Kidney epithelial cell (primary cell): ENCODE results near the gene FAM240A. TPM values are rescaled to one million over a fixed set of nuclear protein-coding genes. Genes with fewer than 3 reads are reported as not detected.

Source experiments
- DNase-seq: peaks from one replicate; pipeline ENCODE4 v3.0.0-alpha.2; 2010; ENCODE audit warnings: low read depth
- H3K27me3 ChIP-seq: 2 replicates; pipeline ENCODE4 v1.6.0; 2011; ENCODE audit warnings: low read length; ENCODE audit not compliant: control insufficient read depth, insufficient read depth
- H3K36me3 ChIP-seq: 2 replicates; pipeline ENCODE4 v1.5.1; 2011; ENCODE audit warnings: low read length; ENCODE audit not compliant: control insufficient read depth, insufficient read depth
- H3K4me3 ChIP-seq: 2 replicates; pipeline ENCODE4 v1.5.1; 2011; ENCODE audit warnings: low read depth, mild to moderate bottlenecking, control low read depth, low read length
- CTCF ChIP-seq: IDR thresholded peaks from 2 replicates; pipeline ENCODE4 v1.5.1; 2011; ENCODE audit warnings: mild to moderate bottlenecking, moderate library complexity, low read length, control low read depth, inconsistent platforms; ENCODE audit not compliant: insufficient read depth, poor library complexity, severe bottlenecking
- total RNA-seq: library from RNA; depleted of rRNA; stranded (reverse); fragments of >200 nt; gene quantifications from 2 replicates; pipeline ENCODE4 v1.2.3, GENCODE V29; 2015

Gene FAM240A
- total RNA-seq, 1 donor from 2014 or later = not detected

- no peak for TF ChIP-seq CTCF
- DNase-seq = no peak
- Histone ChIP-seq H3K36me3 (no peaks in the 10 kb centered on the region), H3K4me3 (no peak overlapping the region), H3K27me3 (peaks cover 9% of the 10 kb centered on the region)
These were observed 47.7 kb downstream of the FAM240A start for GRCh38 chr3:46660003-46660402.

DNA sequence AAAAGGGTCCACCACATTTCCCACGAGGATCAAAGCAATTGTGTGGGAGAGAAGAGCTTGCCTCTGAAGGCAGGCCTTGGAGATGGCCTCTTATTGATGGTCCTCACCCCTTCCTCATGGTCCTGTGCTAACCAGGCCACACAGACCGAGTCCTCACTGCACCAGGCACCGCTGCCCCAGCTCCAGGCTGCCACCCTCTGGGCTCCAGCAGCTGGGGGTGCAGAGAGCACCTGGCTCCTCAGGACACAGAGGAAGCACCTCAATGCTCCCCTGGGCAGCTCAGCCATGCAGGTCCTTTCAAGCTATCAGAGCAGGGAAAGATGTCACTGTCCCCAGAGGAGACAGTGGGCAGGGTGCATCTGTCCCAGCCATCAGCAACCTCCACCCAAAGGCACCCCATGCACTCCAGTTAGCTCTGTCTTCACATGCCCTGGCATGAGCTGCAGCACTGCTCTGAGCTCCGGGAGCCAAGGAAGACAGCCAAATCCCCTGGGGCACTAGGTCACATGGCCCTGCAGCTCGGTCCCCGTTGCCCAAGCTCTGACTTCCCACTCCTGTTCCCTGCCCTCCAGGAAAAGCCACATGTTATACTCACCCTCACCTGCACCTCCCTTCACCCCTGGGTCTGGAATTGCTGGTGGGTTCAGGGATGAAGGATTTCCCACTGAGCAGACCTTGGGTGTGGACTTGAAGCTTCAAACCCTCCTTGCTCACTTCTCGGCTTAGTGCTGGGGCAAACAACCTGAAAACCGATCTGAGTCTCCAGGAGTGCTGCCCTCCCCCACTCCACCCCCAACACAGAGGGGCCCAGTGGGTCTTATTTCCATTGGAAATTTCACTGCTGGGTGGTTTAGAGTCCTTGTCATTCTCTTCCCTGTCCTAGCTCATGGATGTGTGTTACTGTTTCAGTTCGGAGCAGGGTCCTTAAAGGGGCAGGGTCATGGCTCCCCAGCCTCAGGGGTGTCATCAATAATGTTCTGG lies 48.5 kb downstream of the FAM240A start:
- no peak for DNase-seq
- H3K27me3 ChIP-seq = peaks cover 11% of the 10 kb centered on the region
- no peak overlapping the region for H3K4me3 ChIP-seq
- H3K36me3 ChIP-seq = no peaks in the 10 kb centered on the region
- no peak for TF ChIP-seq CTCF

DNA sequence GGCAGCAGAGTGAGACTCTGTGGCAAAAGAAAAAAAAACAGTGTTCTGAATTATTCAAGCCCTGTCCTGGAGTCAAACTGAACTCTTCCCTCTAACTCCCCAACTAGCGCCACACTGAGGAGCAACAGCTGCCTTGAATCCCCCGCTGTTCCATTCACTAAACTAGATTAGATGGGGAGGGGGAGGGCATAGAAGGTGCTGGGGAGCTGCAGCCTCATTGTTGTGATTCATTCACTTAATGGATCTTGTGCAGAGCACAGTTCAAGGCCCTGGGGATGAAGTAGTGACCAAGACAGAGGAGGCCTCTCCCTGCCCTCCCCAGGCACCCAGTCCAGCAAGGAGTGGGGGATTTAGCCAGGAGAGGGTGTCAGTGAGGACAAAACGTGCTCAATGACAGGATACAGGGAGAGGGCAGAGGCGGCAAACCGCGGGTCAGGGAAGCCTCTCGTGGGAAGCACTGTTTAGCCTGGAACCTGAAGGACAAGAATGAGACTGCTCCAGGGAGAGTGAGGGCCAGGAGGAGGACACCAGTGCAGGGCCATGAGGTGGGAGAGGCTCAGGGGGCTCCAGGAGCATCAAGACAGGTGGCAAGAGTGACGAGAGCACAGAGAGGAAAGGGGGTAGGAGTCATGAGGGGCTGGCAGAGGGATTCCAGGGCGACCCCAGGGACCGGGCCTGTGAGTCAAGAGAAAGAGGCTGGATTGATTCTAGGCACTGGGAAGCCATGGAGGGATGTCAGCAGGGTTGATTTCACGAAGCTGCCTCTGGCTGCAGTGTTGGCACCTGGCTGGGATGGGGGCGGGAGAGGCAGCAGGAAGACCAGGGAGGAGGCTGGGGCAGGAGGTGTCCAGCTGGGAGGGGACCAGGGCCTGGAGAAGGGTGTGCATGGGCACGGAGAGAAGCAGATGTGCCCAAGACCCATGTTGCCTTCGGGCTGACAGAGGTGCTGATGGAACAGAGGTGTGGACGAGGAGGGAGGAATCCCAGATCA lies 49.7 kb downstream of the FAM240A start:
- DNase-seq = no peak
- TF ChIP-seq CTCF = no peak
- H3K36me3 ChIP-seq = no peaks in the 10 kb centered on the region
- H3K4me3 ChIP-seq = no peak overlapping the region
- H3K27me3 ChIP-seq = peaks cover 15% of the 10 kb centered on the region

DNA sequence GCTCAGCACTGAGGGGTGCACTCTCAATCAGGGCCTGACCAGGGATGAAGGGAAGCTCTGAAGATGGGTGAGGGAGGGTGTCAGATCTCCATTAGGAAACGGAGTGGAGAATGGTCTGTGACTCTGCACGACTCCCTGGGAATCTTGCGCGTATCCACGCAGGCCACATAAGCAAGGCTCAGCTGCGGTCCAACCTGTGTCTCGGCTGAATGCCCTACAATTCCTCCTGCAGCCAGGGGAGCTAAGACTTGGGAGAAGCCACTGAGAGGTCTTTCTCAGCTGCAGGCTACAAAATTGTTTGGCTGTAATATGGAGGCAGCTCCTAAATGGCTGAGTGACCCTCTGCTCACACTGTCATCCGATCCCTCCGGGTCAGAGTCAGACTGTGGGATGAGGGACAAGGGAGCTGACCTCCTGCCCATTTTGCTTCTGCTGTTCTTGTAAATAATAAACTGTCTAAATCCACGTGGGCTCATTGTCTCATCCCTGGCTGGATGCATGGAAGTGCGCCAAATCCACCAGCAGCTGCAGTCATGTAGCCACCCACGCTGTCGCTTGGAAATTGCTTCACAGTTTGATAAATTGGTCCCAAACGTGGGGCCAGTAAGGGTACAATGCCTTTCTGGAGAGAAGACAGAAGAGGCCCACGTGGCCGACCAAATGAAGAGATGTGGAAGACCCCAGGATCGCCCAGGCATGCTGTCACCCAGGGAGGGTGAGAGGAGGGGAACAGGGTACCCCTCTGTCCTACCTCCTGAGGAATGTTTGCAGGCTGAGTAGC lies 50.6 kb downstream of the FAM240A start:
- Histone ChIP-seq H3K27me3 (peaks cover 17% of the 10 kb centered on the region), H3K36me3 (no peaks in the 10 kb centered on the region), H3K4me3 (no peak overlapping the region)
- DNase-seq = no peak
- no peak for TF ChIP-seq CTCF

GRCh38 chr3:46663591-46664135 lies 51.3 kb downstream of the FAM240A start:
- peak; percentile 30 for TF ChIP-seq CTCF
- no peak for DNase-seq

More at GRCh38 chr3:46663591-46664135, 51.3 kb downstream of the FAM240A start:
- Histone ChIP-seq H3K4me3 (no peak overlapping the region), H3K27me3 (peaks cover 17% of the 10 kb centered on the region), H3K36me3 (no peaks in the 10 kb centered on the region)
